Rectal smooth muscle tissue (tissue), 1 donor: ENCODE results near the gene SYT14.
"Not testable (repeated sequence)": the region's sequence is repeated elsewhere in the genome, so short reads cannot be mapped to it uniquely, and the experiment has no call there.

ENCODE experiments used
- H3K27ac ChIP-seq: one replicate; pipeline ENCODE4 v1.7.0; 2013; ENCODE audit warnings: low read depth, low read length, inconsistent platforms
- H3K27me3 ChIP-seq: one replicate; pipeline ENCODE4 v1.7.0; 2013; ENCODE audit warnings: low read length; ENCODE audit not compliant: control insufficient read depth, insufficient read depth
- H3K36me3 ChIP-seq: one replicate; pipeline ENCODE4 v1.7.0; 2013; ENCODE audit warnings: low read length; ENCODE audit not compliant: control insufficient read depth, insufficient read depth
- H3K4me1 ChIP-seq: one replicate; pipeline ENCODE4 v1.7.0; 2013; ENCODE audit warnings: low read length; ENCODE audit not compliant: control insufficient read depth, insufficient read depth
- H3K4me3 ChIP-seq: one replicate; pipeline ENCODE4 v1.7.0; 2013; ENCODE audit warnings: low read length
- H3K9ac ChIP-seq: one replicate; pipeline ENCODE4 v1.7.0; 2013; ENCODE audit warnings: low read length

SYT14 gene

DNA sequence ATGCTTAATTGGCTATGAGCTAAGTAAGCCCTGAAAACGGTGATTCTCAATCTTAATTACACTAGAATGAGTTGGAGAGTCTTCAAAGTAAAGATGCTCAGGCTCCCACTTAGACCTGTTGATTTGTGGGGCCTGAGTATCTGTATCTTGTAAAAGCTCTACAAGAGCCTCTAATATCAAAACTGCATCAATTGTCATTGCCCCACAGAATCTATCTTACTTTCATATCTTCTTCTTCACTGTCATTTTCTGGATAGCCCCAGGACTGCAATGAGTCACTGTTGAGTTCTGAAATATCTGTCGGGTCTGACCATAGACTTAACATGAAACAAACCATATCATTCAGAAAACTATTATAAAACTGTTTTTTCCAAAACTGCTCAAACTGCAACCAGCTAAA is 191.7 kb downstream of the SYT14 start:
- no peak overlapping the region for H3K9ac ChIP-seq
- no peaks in the 10 kb centered on the region for H3K27me3 ChIP-seq
- H3K27ac ChIP-seq: no peak overlapping the region
- H3K36me3 ChIP-seq: no peaks in the 10 kb centered on the region
- H3K4me3 ChIP-seq: no peak overlapping the region
- no peaks in the 10 kb centered on the region for H3K4me1 ChIP-seq

DNA sequence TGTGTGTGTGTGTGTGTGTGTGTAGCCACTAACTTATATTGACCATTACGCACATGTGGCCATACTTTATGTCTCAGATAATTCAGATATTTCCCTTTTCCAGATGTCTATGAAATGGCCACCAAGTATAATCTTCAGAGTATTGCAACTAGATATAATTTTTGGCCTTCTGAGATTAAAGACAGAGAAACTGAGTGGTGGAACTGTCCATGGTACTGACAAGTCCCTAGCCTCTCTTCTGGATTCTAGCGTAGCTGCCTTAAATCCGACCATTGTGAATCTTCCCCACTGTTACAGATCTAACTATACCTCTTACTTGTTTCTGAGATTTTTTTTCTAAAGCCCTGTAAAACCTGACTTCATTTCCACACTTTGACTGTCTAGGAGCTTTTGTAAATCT is 194.6 kb downstream of the SYT14 start:
- Histone ChIP-seq H3K27ac (no peak overlapping the region), H3K9ac (no peak overlapping the region), H3K27me3 (no peaks in the 10 kb centered on the region), H3K4me1 (no peaks in the 10 kb centered on the region), H3K36me3 (no peaks in the 10 kb centered on the region), H3K4me3 (no peak overlapping the region)

DNA sequence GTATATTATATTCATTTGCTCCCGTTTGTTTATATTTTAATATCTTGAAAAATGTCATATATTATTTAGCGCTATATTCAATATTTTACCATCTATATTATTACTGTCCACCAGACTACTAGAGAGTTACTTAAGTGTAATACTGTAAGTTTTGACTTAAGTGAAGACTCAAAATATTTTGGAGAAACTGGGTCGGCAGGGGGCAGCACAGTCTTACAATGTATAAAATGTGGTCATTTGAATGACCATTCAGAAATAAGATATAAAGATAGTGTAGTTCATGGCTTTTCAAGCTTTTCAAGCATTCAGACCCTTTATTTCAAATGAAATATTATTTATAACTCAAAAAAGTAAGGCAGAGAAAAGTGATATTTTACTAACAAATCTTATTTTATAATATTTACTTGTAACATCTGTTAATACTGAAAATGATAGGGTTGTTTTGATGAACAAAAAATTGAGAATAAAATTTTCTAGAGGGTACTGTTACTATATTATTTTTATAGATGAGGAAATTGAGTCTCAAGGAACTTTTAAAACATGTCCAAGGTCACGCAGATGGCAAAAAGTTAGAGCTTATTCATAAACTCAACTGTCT is 205.5 kb downstream of the SYT14 start:
- Histone ChIP-seq H3K36me3 (no peaks in the 10 kb centered on the region), H3K4me1 (no peaks in the 10 kb centered on the region), H3K27me3 (no peaks in the 10 kb centered on the region), H3K27ac (no peak overlapping the region), H3K9ac (no peak overlapping the region), H3K4me3 (no peak overlapping the region)

DNA sequence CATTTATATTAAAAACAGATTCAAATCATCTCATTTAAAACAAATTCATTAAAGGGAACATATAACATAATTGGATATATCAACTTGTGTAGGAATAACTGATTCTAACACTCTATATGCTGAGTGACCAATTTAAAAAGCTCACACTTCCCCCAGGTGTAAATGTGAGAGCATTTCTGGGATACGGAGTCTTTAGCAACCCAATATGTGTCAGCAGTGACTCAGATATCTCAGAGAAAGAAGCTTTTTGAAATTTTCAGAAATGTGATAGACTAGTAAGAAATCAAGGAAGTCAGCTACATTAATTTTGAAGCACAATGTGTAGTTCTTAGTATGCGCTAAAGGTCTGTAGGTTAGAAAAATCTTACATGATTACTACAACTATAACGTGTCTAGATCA is 206.7 kb downstream of the SYT14 start:
- no peak overlapping the region for H3K9ac ChIP-seq
- H3K4me1 ChIP-seq: no peaks in the 10 kb centered on the region
- no peak overlapping the region for H3K4me3 ChIP-seq
- H3K27me3 ChIP-seq: no peaks in the 10 kb centered on the region
- no peak overlapping the region for H3K27ac ChIP-seq
- H3K36me3 ChIP-seq: no peaks in the 10 kb centered on the region

DNA sequence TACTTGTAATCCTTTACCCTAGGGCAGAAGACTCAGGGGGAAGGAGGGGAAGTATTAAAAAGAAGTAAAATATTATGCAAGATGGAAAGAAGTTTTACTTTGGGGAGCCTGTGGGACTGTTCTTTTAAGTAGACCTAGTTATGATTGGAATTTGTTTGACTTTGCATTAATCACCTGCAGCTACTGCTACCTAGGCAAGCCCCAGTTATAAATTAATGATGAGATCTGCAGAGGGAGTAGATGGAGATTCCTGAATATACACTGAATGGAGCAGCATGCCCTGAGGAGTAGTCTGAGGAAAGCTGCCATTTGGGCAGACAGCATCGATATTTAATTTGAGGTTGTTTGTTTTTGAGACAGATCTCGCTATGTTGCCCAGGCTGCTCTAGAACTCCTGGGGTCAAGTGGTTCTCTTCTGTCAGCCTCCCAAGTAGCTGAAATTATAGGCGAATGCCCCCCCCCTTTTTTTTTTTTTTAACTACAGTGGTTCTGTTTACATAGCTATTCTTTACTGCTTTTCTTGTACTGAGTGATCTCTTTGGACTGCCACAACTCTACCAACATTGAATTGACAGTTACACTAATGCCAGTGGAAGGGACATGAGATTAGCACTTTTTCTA is 213.1 kb downstream of the SYT14 start:
- Histone ChIP-seq H3K36me3 (no peaks in the 10 kb centered on the region), H3K9ac (no peak overlapping the region), H3K27ac (no peak overlapping the region), H3K27me3 (no peaks in the 10 kb centered on the region), H3K4me1 (no peaks in the 10 kb centered on the region), H3K4me3 (no peak overlapping the region)

DNA sequence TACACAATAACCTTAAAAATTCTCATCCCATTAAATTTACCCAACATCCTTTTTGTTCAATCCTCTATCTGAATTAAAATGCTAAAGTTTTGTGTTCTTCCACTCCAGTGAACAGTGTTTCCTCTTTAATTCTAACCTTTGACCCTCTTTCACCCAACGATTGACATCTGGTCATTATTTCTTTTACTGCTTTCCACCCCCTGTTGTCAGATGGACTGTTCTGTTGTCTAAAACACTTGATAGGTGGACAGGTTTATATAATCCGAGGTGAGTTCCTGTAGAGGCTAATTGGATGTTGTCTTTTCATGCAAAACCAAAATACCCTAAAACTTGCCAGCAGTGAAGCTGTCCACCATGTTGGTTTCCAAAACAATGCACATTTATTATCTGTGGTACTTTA is 221.2 kb downstream of the SYT14 start:
- no peak overlapping the region for H3K9ac ChIP-seq
- H3K27me3 ChIP-seq: no peaks in the 10 kb centered on the region
- H3K27ac ChIP-seq: no peak overlapping the region
- no peaks in the 10 kb centered on the region for H3K36me3 ChIP-seq
- H3K4me1 ChIP-seq: no peaks in the 10 kb centered on the region
- H3K4me3 ChIP-seq: no peak overlapping the region

DNA sequence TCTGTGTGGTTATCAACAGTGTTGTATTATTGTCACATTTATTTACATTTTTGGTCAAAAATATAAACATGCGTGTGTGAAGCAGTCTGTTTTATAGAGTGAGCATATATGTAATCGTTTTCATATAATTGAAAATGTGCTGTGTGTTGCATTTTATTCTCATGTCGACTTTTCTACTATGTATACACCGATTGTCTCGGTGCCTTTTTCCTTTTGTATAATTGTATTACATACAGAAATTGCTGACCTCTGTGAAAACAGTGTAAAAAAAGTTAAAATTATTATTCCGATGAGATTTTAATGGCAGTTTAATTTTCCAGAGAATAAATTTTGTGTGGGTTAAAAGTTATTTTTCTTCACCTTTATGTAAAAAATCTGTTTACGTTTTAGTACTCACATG is 232.2 kb downstream of the SYT14 start:
- Histone ChIP-seq H3K4me3 (no peak overlapping the region), H3K4me1 (no peaks in the 10 kb centered on the region), H3K27ac (no peak overlapping the region), H3K36me3 (no peaks in the 10 kb centered on the region), H3K27me3 (no peaks in the 10 kb centered on the region), H3K9ac (no peak overlapping the region)

DNA sequence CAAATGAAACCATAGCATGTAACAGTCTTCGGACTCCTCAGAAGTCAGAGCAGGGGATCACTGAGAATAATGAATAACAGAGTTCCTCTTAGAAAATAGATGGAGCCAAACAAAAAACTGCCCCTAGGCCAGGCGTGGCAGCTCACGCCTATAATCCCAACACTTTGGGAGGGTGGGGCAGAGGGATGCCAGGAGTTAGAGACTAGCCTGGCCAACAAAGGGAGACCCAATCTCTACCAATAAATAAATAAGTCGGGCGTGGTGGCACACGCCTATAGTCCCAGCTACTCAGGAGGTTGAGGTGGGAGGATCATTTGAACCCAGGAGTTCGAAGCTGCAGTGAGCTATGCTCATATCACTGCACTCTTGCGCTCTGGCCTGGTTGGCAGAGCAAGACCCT is 236.1 kb downstream of the SYT14 start:
- H3K27ac ChIP-seq: no peak overlapping the region
- no peak overlapping the region for H3K4me3 ChIP-seq
- H3K36me3 ChIP-seq: no peaks in the 10 kb centered on the region
- H3K4me1 ChIP-seq: no peaks in the 10 kb centered on the region
- H3K27me3 ChIP-seq: no peaks in the 10 kb centered on the region
- no peak overlapping the region for H3K9ac ChIP-seq

DNA sequence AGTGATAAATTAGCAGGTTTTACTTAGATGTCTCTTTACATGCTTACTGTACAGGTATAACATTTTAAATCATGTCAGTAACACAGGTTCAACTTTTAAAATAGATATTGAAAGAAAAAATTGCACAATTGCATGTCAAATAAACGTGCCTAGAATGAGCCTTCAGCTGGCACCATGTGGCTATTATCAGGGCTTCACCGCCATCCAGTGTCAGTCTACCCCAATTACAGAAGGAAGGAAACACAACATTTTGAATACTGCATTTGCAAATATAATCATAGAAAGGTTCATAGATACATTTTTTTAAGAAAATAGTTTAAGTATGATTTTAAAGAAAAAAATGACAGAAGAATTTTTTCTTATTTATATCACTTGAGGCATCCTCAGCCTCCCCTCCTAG is 247.0 kb downstream of the SYT14 start:
- H3K4me3 ChIP-seq: no peak overlapping the region
- H3K36me3 ChIP-seq: no peaks in the 10 kb centered on the region
- H3K4me1 ChIP-seq: no peaks in the 10 kb centered on the region
- no peaks in the 10 kb centered on the region for H3K27me3 ChIP-seq
- no peak overlapping the region for H3K27ac ChIP-seq
- H3K9ac ChIP-seq: no peak overlapping the region

DNA sequence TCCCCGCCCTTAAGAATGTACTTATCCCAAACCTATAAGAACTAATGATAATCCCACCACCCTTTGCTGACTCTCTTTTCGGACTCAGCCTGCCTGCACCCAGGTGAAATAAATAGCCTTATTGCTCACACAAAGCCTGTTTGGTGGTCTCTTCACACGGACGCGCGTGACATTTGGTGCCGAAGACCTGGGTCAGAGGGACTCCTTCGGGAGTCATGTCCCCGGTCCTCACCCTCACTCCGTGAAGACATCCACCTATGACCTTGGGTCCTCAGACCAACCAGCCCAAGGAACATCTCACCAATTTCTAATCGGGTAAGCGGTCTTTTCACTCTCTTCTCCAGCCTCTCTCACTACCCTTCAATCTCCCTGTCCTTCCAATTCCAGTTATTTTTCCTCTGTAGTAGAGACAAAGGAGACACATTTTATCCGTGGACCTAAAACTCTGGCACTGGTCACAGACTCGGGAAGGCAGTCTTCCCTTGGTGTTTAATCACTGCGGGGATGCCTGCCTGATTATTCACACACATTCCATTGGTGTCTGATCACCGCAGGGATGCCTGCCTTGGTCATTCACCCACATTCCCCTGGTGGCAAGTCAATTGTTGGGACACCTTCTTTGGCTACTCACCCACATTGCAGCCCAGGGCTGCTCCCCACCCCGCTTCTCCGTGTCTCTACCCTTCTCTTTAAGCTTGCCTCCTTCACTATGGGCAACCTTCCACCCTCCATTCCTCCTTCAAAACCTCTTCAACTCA is 250.0 kb downstream of the SYT14 start:
- H3K27me3 ChIP-seq, H3K36me3 ChIP-seq, H3K4me1 ChIP-seq, H3K9ac ChIP-seq, H3K27ac ChIP-seq, H3K4me3 ChIP-seq: not testable (repeated sequence)

DNA sequence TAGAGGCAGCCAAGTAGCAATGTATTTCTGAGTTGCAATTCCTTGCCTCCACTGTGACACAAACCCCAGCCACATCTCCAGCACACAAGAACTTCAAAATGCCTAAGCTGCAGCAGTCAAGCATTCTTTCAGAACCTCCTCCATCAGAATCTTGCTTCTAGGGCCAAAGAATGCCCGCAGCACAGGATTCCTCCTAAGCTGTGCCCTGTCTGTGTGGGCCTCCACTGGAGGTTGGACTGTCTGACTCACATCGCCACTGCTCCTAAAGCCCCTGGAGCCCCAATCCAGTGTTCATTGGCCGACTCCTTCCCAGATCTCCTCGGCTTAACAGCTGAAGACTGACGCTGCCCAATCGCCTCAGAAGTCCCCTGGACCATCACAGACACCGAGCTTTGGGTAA is 251.4 kb downstream of the SYT14 start:
- H3K9ac ChIP-seq: no peak overlapping the region
- no peak overlapping the region for H3K27ac ChIP-seq
- no peak overlapping the region for H3K4me3 ChIP-seq
- H3K4me1 ChIP-seq: no peaks in the 10 kb centered on the region
- H3K27me3 ChIP-seq: no peaks in the 10 kb centered on the region
- no peaks in the 10 kb centered on the region for H3K36me3 ChIP-seq

DNA sequence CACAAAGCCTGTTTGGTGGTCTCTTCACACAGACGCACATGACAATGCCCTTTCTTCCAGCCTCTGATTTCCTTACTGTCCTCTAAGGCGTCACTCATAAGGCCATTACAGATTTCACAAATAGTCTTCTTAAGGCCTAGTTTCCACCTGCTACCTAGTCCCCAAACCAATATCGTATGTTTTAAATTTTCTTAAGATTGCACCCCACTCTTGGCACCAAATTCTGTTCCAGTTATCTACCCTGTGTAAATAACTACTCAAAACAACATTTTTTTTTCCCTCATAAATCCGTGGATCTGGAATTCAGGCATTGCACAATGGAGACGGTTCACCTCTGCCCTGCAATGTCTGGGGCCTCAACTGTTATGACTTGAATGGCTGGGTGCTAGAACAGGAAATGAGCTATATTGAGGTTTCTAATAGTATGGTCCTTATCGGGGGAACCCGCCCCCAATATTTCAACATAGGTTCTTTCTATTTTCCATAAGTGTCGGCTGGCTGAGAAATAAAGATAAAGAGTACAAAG is 257.7 kb downstream of the SYT14 start:
- H3K36me3 ChIP-seq: no peaks in the 10 kb centered on the region
- H3K27me3 ChIP-seq: no peaks in the 10 kb centered on the region
- no peak overlapping the region for H3K4me3 ChIP-seq
- H3K4me1 ChIP-seq: no peaks in the 10 kb centered on the region
- no peak overlapping the region for H3K9ac ChIP-seq
- no peak overlapping the region for H3K27ac ChIP-seq

DNA sequence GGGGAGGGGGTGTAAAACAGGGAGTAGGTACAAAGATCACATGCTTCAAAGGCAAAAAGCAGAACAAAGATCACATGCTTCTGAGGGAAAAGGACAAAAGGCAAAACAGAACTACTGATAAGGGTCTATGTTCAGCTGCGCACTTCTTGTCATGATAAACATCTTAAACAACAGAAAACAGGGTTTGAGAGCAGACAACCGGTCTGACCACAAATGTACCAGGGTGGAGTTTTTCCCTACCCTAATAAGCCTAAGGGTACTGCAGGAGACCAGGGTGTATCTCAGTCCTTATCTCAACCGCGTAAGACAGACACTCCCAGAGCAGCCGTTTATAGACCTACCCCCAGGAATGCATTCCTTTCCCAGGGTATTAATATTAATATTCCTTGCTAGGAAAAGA is 258.2 kb downstream of the SYT14 start:
- not testable (repeated sequence) for H3K36me3 ChIP-seq, H3K27ac ChIP-seq, H3K4me3 ChIP-seq, H3K27me3 ChIP-seq, H3K9ac ChIP-seq, H3K4me1 ChIP-seq
